ENCODE data around the gene GCH1. TPM values are rescaled to one million over a fixed set of nuclear protein-coding genes. Genes with fewer than 3 reads are reported as not detected.

The GCH1 gene
- total RNA-seq, 6 experiments from 2014 or later, result 41.5 to 93.6 (median 58.1) TPM

DNA sequence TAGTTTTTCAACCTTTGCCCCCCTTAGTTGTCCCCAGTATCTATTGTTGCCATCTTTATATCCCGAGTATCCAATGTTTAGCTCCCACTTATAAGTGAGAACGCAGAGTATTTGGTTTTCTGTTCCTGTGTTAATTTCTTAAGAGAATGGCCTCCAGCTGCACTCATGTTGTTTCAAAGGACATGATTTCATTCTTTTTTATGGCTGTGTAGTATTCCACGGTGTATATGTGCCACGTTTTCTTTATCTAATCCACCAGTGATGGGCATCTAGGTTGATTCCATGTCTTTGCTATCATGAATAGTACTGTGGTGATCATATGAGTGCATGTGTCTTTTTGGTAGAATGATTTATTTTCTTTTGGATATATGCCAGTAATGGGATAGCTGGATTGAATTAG lies 72.0 kb downstream of the GCH1 start:
- Histone ChIP-seq H3K9me3 (no peaks in the 10 kb centered on the region), H3K36me3 (no peaks in the 10 kb centered on the region), H3K4me3 (no peak overlapping the region), H3K27ac (no peak overlapping the region), H3K27me3 (no peaks in the 10 kb centered on the region), H3K4me1 (peaks cover 0 to 17% (median 7%) of the 10 kb centered on the region in 4 donors)
- no peak for TF ChIP-seq POLR2A (IDR thresholded peaks at IDR 0.05)
- TF ChIP-seq, protein P1, sequence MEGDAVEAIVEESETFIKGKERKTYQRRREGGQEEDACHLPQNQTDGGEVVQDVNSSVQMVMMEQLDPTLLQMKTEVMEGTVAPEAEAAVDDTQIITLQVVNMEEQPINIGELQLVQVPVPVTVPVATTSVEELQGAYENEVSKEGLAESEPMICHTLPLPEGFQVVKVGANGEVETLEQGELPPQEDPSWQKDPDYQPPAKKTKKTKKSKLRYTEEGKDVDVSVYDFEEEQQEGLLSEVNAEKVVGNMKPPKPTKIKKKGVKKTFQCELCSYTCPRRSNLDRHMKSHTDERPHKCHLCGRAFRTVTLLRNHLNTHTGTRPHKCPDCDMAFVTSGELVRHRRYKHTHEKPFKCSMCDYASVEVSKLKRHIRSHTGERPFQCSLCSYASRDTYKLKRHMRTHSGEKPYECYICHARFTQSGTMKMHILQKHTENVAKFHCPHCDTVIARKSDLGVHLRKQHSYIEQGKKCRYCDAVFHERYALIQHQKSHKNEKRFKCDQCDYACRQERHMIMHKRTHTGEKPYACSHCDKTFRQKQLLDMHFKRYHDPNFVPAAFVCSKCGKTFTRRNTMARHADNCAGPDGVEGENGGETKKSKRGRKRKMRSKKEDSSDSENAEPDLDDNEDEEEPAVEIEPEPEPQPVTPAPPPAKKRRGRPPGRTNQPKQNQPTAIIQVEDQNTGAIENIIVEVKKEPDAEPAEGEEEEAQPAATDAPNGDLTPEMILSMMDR (IDR thresholded peaks at IDR 0.05), result no peak
- WGBS (ENCODE audit: insufficient coverage, low coverage, low lambda C conversion rate, missing lambda C conversion rate), result 88% methylated on average over 4 of the region's 4 CpGs
- DNase-seq, result no peak
- intact Hi-C loops (cut with DNase I), result no loop called here
- no peak for ATAC-seq

GRCh38 chr14:54829486-54830224 lies 73.0 kb downstream of the GCH1 start:
- H3K27me3 ChIP-seq, result no peaks in the 10 kb centered on the region
- no peak overlapping the region for H3K4me3 ChIP-seq
- WGBS (ENCODE audit: insufficient coverage, low coverage, low lambda C conversion rate, missing lambda C conversion rate), result 87% methylated on average over 7 of the region's 8 CpGs
- TF ChIP-seq, protein P1 (IDR thresholded peaks at IDR 0.05), result no peak
- no peak for TF ChIP-seq POLR2A (IDR thresholded peaks at IDR 0.05)
- DNase-seq, result no peak
- H3K4me1 ChIP-seq, result peaks cover 0 to 7% (median 2%) of the 10 kb centered on the region in 4 donors
- no peak for ATAC-seq
- no peaks in the 10 kb centered on the region for H3K36me3 ChIP-seq
- H3K9me3 ChIP-seq, result no peaks in the 10 kb centered on the region
- intact Hi-C loops (cut with DNase I), result no loop called here
- H3K27ac ChIP-seq, result no peak overlapping the region

- Histone ChIP-seq H3K9me3 (no peaks in the 10 kb centered on the region), H3K4me3 (no peak overlapping the region), H3K4me1 (no peaks in the 10 kb centered on the region), H3K36me3 (no peaks in the 10 kb centered on the region), H3K27me3 (no peaks in the 10 kb centered on the region), H3K27ac (no peak overlapping the region)
- no peak for ATAC-seq
- TF ChIP-seq POLR2A (IDR thresholded peaks at IDR 0.05), result no peak
- TF ChIP-seq, protein P1 (IDR thresholded peaks at IDR 0.05), result no peak
- WGBS (ENCODE audit: insufficient coverage, low coverage, low lambda C conversion rate, missing lambda C conversion rate), result 94% methylated on average over 1 of the region's 1 CpG
- intact Hi-C loops (cut with DNase I), result no loop called here
- DNase-seq, result no peak
These were observed 74.6 kb downstream of the GCH1 start for GRCh38 chr14:54828037-54828436.

GRCh38 chr14:54823757-54824549 lies 78.7 kb downstream of the GCH1 start:
- intact Hi-C loops (cut with DNase I), result no loop called here
- Histone ChIP-seq H3K36me3 (no peaks in the 10 kb centered on the region), H3K9me3 (no peaks in the 10 kb centered on the region), H3K27ac (no peak overlapping the region), H3K4me3 (no peak overlapping the region), H3K27me3 (no peaks in the 10 kb centered on the region), H3K4me1 (no peaks in the 10 kb centered on the region)
- 100% methylated on average over 2 of the region's 2 CpGs for WGBS (ENCODE audit: insufficient coverage, low coverage, low lambda C conversion rate, missing lambda C conversion rate)
- TF ChIP-seq, protein P1 (IDR thresholded peaks at IDR 0.05), result no peak
- no peak for TF ChIP-seq POLR2A (IDR thresholded peaks at IDR 0.05)
- DNase-seq, result no peak
- ATAC-seq, result no peak

Data from right lobe of liver (tissue), 6 donors.